Thymus (tissue), 11 donors: ENCODE data around the gene PSMD11. TPM values are rescaled to one million over a fixed set of nuclear protein-coding genes. Genes with fewer than 3 reads are reported as not detected.

Source experiments
- DNase-seq, 9 donors: peaks; one replicate each; pipeline ENCODE4 v3.0.0-alpha.2; 2013; ENCODE audit warnings: low spot score in 9 of 9, low read depth in 6 of 9, missing footprints in 1 of 9
- H3K27ac ChIP-seq, 2 donors: one replicate each; pipeline ENCODE4 v1.5.1; 2013; ENCODE audit warnings: control low read depth in 1 of 2, low read depth in 1 of 2, low read length in 1 of 2, mild to moderate bottlenecking in 1 of 2, moderate library complexity in 1 of 2
- H3K27me3 ChIP-seq, 2 donors: one replicate each; pipeline ENCODE4 v1.5.1; 2013; ENCODE audit warnings: low read length in 1 of 2; ENCODE audit not compliant: control insufficient read depth in 2 of 2, insufficient read depth in 1 of 2
- H3K36me3 ChIP-seq, 2 donors: one replicate each; pipeline ENCODE4 v1.5.1; 2013; ENCODE audit warnings: low read length in 1 of 2, mild to moderate bottlenecking in 1 of 2, moderate library complexity in 1 of 2; ENCODE audit not compliant: control insufficient read depth in 2 of 2, insufficient read depth in 2 of 2
- H3K4me1 ChIP-seq, 2 donors: one replicate each; pipeline ENCODE4 v1.5.1; 2013; ENCODE audit warnings: low read length in 2 of 2; ENCODE audit not compliant: control insufficient read depth in 2 of 2, insufficient read depth in 2 of 2
- H3K4me3 ChIP-seq, 2 donors: one replicate each; pipeline ENCODE4 v1.5.1; 2013; ENCODE audit warnings: low read length in 2 of 2, control low read depth in 1 of 2, mild to moderate bottlenecking in 1 of 2
- H3K9me3 ChIP-seq, 2 donors: one replicate each; pipeline ENCODE4 v1.5.1; 2013; ENCODE audit warnings: low read length in 1 of 2, mild to moderate bottlenecking in 1 of 2; ENCODE audit not compliant: control insufficient read depth in 2 of 2, insufficient read depth in 1 of 2
- WGBS: extraction: QIAGEN DNeasy Blood & Tissue Kit; methylation state at CpG from one replicate; pipeline ENCODE4 v1.1.7; 2013; 5-methylcytosine and 5-hydroxymethylcytosine counted together
- polyA plus RNA-seq: library from polyadenylated mRNA; stranded (reverse); fragments of 200-250 nt; gene quantifications from one replicate; pipeline ENCODE4 v1.2.3, GENCODE V29; 2013
- total RNA-seq: library from RNA; stranded (reverse); fragments of 120-200 nt; gene quantifications from one replicate; pipeline ENCODE4 v1.2.4, GENCODE V29; 2013
- donor health status: healthy.

Gene PSMD11
- total and polyA plus RNA-seq, 2 donors: 49.6 to 57.3 TPM

GRCh38 chr17:32471652-32472051 is 27.3 kb downstream of the PSMD11 start:
- Histone ChIP-seq H3K27ac (no peak overlapping the region), H3K27me3 (no peaks in the 10 kb centered on the region), H3K4me3 (no peak overlapping the region), H3K4me1 (no peaks in the 10 kb centered on the region), H3K9me3 (no peaks in the 10 kb centered on the region), H3K36me3 (peaks cover 85 to 86% of the 10 kb centered on the region in 2 donors)
- 98% methylated on average over 4 of the region's 4 CpGs for WGBS
- no peak for DNase-seq

- Histone ChIP-seq H3K27me3 (no peaks in the 10 kb centered on the region), H3K36me3 (peaks cover 91% of the 10 kb centered on the region in 2 donors), H3K4me3 (no peak overlapping the region), H3K4me1 (no peaks in the 10 kb centered on the region), H3K9me3 (no peaks in the 10 kb centered on the region), H3K27ac (no peak overlapping the region)
- no peak for DNase-seq
- WGBS: 99% methylated on average over 3 of the region's 3 CpGs
These were observed 30.9 kb downstream of the PSMD11 start for GRCh38 chr17:32475258-32475657.

- DNase-seq: no peak
- Histone ChIP-seq H3K27ac (no peak overlapping the region), H3K36me3 (peaks cover 83 to 90% of the 10 kb centered on the region in 2 donors), H3K4me1 (no peaks in the 10 kb centered on the region), H3K9me3 (no peaks in the 10 kb centered on the region), H3K4me3 (no peak overlapping the region), H3K27me3 (no peaks in the 10 kb centered on the region)
- WGBS: 97% methylated on average over 8 of the region's 8 CpGs
These were observed 32.9 kb downstream of the PSMD11 start for GRCh38 chr17:32477220-32477619.

- H3K4me1 ChIP-seq: peaks cover 0 to 11% of the 10 kb centered on the region in 2 donors
- H3K27me3 ChIP-seq: no peaks in the 10 kb centered on the region
- H3K27ac ChIP-seq: no peak overlapping the region
- no peak for DNase-seq
- WGBS: 95% methylated on average over 5 of the region's 5 CpGs
- H3K4me3 ChIP-seq: no peak overlapping the region
- H3K36me3 ChIP-seq: peaks cover 68 to 82% of the 10 kb centered on the region in 2 donors
- no peaks in the 10 kb centered on the region for H3K9me3 ChIP-seq
These were observed 34.8 kb downstream of the PSMD11 start for GRCh38 chr17:32479074-32479617.

- Histone ChIP-seq H3K27ac (no peak overlapping the region), H3K9me3 (no peaks in the 10 kb centered on the region), H3K36me3 (peaks cover 51 to 62% of the 10 kb centered on the region in 2 donors), H3K4me1 (peaks cover 3 to 15% of the 10 kb centered on the region in 2 donors), H3K4me3 (no peak overlapping the region), H3K27me3 (peaks cover 0 to 2% of the 10 kb centered on the region in 2 donors)
- 97% methylated on average over 8 of the region's 8 CpGs for WGBS
- DNase-seq: no peak
These were observed 36.9 kb downstream of the PSMD11 start for GRCh38 chr17:32481193-32481592.

- Histone ChIP-seq H3K27ac (peak overlapping the region in 1 of 2 donors; percentile 36), H3K4me1 (peaks cover 6 to 19% of the 10 kb centered on the region in 2 donors), H3K36me3 (peaks cover 39 to 48% of the 10 kb centered on the region in 2 donors), H3K9me3 (peaks cover 0 to under 1% of the 10 kb centered on the region in 2 donors), H3K4me3 (no peak overlapping the region), H3K27me3 (peaks cover 0 to 5% of the 10 kb centered on the region in 2 donors)
- WGBS: 87% methylated on average over 11 of the region's 11 CpGs
- no peak for DNase-seq
These were observed 38.4 kb downstream of the PSMD11 start for GRCh38 chr17:32482568-32483320.

GRCh38 chr17:32483451-32484019 is 39.2 kb downstream of the PSMD11 start:
- H3K9me3 ChIP-seq: peaks cover 0 to 2% of the 10 kb centered on the region in 2 donors
- peak in 4 of 9 donors; percentile 35 to 78 (median 58) for DNase-seq
- no peak overlapping the region for H3K4me3 ChIP-seq
- H3K27ac ChIP-seq: peak overlapping the region in 1 of 2 donors; percentile 53
- peaks cover 41 to 45% of the 10 kb centered on the region in 2 donors for H3K36me3 ChIP-seq
- 69% methylated on average over 7 of the region's 7 CpGs for WGBS
- H3K27me3 ChIP-seq: peaks cover 0 to 9% of the 10 kb centered on the region in 2 donors
- peaks cover 11 to 25% of the 10 kb centered on the region in 2 donors for H3K4me1 ChIP-seq

- WGBS: 96% methylated on average over 4 of the region's 4 CpGs
- Histone ChIP-seq H3K36me3 (peaks cover 42 to 45% of the 10 kb centered on the region in 2 donors), H3K27ac (no peak overlapping the region), H3K4me3 (no peak overlapping the region), H3K4me1 (peaks cover 16 to 30% of the 10 kb centered on the region in 2 donors), H3K9me3 (peaks cover 0 to 2% of the 10 kb centered on the region in 2 donors), H3K27me3 (peaks cover 0 to 9% of the 10 kb centered on the region in 2 donors)
- DNase-seq: no peak
These were observed 39.7 kb downstream of the PSMD11 start for GRCh38 chr17:32484041-32484461.

- H3K36me3 ChIP-seq: peaks cover 40% of the 10 kb centered on the region in 2 donors
- peaks cover 0 to 9% of the 10 kb centered on the region in 2 donors for H3K27me3 ChIP-seq
- peaks cover 19 to 30% of the 10 kb centered on the region in 2 donors for H3K4me1 ChIP-seq
- no peak overlapping the region for H3K27ac ChIP-seq
- DNase-seq: no peak
- H3K9me3 ChIP-seq: peaks cover 0 to 2% of the 10 kb centered on the region in 2 donors
- WGBS: 94% methylated on average over 11 of the region's 11 CpGs
- no peak overlapping the region for H3K4me3 ChIP-seq
These were observed 40.3 kb downstream of the PSMD11 start for GRCh38 chr17:32484628-32485027.
